Peyer's patch (tissue), 4 donors: Measurements from ENCODE around the gene RCOR3. TPM values are rescaled to one million over a fixed set of nuclear protein-coding genes. Genes with fewer than 3 reads are reported as not detected.

Experiments used
- DNase-seq, 3 donors: peaks; one replicate each; pipeline ENCODE4 v3.0.0-alpha.2; 2017 to 2019
- H3K27ac ChIP-seq, 4 donors: fragments of 200-600 bp; sonication (generic); one replicate each; pipeline ENCODE4 v1.5.1; 2016 to 2019
- H3K27me3 ChIP-seq, 2 donors: fragments of 200-600 bp; sonication (generic); one replicate each; pipeline ENCODE4 v1.5.1; 2019
- H3K36me3 ChIP-seq, 3 donors: fragments of 200-600 bp; sonication (generic); one replicate each; pipeline ENCODE4 v1.5.1; 2016 to 2019
- H3K4me1 ChIP-seq, 4 donors: fragments of 200-600 bp; sonication (generic); one replicate each; pipeline ENCODE4 v1.5.1; 2016 to 2019
- H3K4me3 ChIP-seq, 4 donors: fragments of 200-600 bp; sonication (generic); 1 replicate in 3 of 4; 2 replicates in 1 of 4; pipeline ENCODE4 v1.5.1; 2016 to 2019; ENCODE audit warnings: mild to moderate bottlenecking in 1 of 4
- H3K9me3 ChIP-seq, 4 donors: fragments of 200-600 bp; sonication (generic); one replicate each; pipeline ENCODE4 v1.5.1; 2016 to 2019; ENCODE audit warnings: mild to moderate bottlenecking in 1 of 4
- POLR2A ChIP-seq, 2 donors: fragments of 450-650 bp; IDR thresholded peaks; one replicate each; pipeline ENCODE4 v1.5.1; 2017; ENCODE audit warnings: antibody characterized with exemption in 2 of 2, mild to moderate bottlenecking in 2 of 2, moderate library complexity in 2 of 2
- total RNA-seq, 4 donors: library from RNA; depleted of rRNA; stranded (reverse); fragments of >200 nt; gene quantifications; one replicate each; pipeline ENCODE4 v1.1.0, GENCODE V29; 2016
- TF ChIP-seq, protein P1 (sequence below), 6 experiments: fragments of 450-650 bp in 4 of 6; fragments of 200-600 bp in 2 of 6; sonication (generic) in 1 of 6; IDR thresholded peaks; one replicate each; pipeline ENCODE4 v1.5.1; 2017 to 2019; ENCODE audit warnings: antibody characterized with exemption in 6 of 6, mild to moderate bottlenecking in 3 of 6, moderate library complexity in 1 of 6

RCOR3 gene
- total RNA-seq, 4 donors from 2014 or later = 69.3 to 95.4 (median 74.7) TPM

DNA sequence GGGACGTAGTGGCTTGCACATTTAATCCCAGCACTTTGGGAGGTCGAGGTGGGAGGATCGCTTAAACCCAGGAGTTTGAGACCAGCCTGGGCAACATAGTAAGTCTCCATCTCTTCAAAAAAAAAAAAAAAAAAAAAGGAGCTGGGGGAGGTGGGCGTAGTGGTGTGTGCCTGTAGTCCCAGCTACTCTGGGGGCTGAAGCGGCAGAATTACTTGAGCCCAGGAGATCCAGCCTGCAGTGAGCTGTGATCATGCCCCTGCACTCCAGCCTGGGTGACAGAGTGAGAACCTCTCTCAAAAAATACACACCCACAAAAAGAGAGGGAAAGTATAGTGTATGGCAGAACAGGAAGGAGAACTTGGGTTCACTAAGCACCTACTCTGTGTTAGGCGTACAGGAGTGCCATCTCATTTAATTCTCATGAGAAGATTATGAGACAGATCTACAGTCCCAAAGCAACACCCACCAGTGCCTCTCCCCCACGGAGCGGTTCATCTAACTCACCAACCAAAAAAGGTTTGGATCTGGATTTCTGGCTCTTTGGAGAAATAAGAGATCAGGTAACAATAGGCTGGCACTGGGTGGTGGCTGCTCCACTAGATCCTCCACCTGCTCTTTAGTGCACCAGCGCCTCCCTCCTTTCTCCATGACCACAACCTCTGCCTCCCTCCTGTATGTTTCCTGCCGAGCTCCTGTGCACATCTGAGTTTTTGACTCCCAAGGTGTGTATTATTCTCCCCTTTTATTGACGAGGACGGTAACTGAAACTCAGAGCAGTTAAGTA lies 66.0 kb downstream of the RCOR3 start:
- H3K9me3 ChIP-seq = no peaks in the 10 kb centered on the region
- no peaks in the 10 kb centered on the region for H3K27me3 ChIP-seq
- H3K36me3 ChIP-seq = no peaks in the 10 kb centered on the region
- H3K4me3 ChIP-seq = no peak overlapping the region
- no peak for TF ChIP-seq POLR2A (IDR thresholded peaks at IDR 0.05)
- TF ChIP-seq, protein P1, sequence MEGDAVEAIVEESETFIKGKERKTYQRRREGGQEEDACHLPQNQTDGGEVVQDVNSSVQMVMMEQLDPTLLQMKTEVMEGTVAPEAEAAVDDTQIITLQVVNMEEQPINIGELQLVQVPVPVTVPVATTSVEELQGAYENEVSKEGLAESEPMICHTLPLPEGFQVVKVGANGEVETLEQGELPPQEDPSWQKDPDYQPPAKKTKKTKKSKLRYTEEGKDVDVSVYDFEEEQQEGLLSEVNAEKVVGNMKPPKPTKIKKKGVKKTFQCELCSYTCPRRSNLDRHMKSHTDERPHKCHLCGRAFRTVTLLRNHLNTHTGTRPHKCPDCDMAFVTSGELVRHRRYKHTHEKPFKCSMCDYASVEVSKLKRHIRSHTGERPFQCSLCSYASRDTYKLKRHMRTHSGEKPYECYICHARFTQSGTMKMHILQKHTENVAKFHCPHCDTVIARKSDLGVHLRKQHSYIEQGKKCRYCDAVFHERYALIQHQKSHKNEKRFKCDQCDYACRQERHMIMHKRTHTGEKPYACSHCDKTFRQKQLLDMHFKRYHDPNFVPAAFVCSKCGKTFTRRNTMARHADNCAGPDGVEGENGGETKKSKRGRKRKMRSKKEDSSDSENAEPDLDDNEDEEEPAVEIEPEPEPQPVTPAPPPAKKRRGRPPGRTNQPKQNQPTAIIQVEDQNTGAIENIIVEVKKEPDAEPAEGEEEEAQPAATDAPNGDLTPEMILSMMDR (IDR thresholded peaks at IDR 0.05) = no peak
- peak in 1 of 3 donors; percentile 44 for DNase-seq
- H3K4me1 ChIP-seq = peaks cover 0 to 27% (median 8%) of the 10 kb centered on the region in 4 donors
- peak overlapping the region in 1 of 4 donors; percentile 94 for H3K27ac ChIP-seq

DNA sequence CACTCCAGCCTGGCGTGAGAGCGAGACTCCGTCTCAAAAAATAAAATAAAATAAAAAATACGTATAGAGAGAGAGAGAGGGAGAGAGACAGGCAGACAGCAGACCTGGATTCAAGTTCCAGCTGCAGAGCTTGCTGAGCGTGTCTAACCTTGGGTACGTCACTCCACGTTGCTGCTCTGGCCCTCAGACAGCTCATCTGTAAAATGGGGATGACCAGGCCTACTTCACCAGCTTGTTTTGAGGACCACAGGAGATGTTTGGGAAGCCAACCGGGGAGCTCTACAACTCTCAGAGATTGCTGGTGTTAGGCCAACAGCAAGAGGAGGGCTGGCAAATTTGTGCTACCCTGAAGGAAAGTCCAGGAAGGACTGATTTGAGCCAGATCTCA lies 67.0 kb downstream of the RCOR3 start:
- H3K27me3 ChIP-seq = no peaks in the 10 kb centered on the region
- TF ChIP-seq POLR2A (IDR thresholded peaks at IDR 0.05) = no peak
- TF ChIP-seq, protein P1 (IDR thresholded peaks at IDR 0.05) = no peak
- H3K36me3 ChIP-seq = no peaks in the 10 kb centered on the region
- peaks cover 0 to 36% (median 16%) of the 10 kb centered on the region in 4 donors for H3K4me1 ChIP-seq
- H3K27ac ChIP-seq = peak overlapping the region; percentile 88 to 94 (median 90)
- H3K9me3 ChIP-seq = no peaks in the 10 kb centered on the region
- peak overlapping the region; percentile 78 to 94 (median 87) for H3K4me3 ChIP-seq
- DNase-seq = no peak

DNA sequence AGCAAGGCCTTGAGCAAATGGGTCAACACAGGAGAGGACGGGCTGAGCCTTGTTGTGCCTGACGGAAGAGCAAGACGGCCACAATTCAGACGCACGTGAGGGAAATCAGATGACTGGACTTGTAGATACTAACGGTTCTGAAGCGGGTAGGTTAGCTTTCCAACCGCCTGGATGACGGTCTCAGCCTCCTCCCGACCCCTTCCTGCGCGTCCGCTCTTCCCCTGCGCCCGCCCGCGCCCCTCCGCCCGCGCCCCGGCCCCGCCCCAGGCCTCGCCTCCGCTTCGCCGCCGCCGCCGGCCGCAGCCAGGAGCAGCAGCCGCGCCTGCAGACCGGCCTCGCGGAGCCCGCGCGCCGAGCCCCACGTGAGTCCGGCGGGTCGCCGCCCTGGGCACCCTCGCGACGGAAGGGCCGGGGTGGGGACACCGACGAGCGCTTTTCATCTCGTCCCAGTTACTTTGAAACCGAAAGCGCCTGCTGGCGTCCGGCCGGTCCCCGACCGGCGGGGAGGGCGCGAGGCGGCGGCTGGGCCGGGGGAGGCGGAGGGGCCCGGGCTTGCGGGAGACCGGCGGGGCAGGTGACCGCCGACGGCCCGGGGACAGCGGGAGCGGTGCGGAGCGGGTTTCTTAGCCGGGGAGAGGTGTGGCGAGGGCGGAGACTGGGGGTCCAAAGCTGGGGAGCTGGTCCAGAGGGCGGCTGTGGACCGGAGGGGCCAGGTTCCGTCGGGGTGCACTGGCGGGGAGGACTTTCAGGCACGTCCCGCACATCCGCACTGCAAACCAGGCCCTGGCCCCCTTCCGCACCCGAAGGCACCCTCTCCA lies 67.6 kb downstream of the RCOR3 start, which contains the start of gene TRAF5:
TSS of gene TRAF5 (plus strand) at position 306 of the 818 bp plus-strand sequence. CDS start 26,407 bp downstream, outside the sequence.
- Histone ChIP-seq H3K4me1 (peaks cover 0 to 37% (median 21%) of the 10 kb centered on the region in 4 donors), H3K4me3 (peak within 1 kb of the TSS; percentile 78 to 94 (median 87)), H3K27ac (peak within 1 kb of the TSS; percentile 88 to 94 (median 90)), H3K27me3 (no peaks in the 10 kb centered on the region), H3K9me3 (no peaks in the 10 kb centered on the region), H3K36me3 (no peaks in the 10 kb centered on the region)
- TF ChIP-seq, protein P1 (IDR thresholded peaks at IDR 0.05) = no peak
- no peak for TF ChIP-seq POLR2A (IDR thresholded peaks at IDR 0.05)
- DNase-seq = peak; percentile 59 to 79 (median 73)

DNA sequence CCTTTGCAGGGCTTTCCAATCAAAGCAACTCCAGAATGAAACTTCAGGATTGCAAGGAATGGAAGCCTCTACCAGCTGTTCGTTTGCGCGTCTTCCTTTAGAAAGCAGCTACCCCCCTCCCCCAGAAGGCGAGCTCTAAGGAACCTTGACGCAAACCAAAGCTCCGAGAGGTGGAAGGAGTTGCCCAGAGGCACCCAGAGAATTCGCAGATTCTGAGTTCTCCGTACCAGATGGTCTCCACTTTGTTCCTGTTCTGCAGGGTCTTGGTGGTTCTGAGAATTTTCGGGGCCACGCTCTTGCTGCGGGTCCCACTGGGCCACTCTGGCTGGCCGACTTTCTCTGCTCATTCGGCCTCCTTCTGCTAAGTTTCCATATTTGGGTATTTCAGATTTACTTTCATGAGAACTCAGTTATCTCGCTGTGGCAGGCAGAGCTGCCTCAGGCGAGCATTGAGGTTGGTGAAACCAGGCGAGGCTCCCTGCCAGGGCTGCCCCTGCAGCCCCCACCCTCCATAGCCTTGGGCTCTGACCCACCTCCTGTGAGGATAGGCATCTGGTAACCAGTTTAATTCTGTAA lies 68.3 kb downstream of the RCOR3 start:
- no peaks in the 10 kb centered on the region for H3K36me3 ChIP-seq
- TF ChIP-seq, protein P1 (IDR thresholded peaks at IDR 0.05) = no peak
- no peak for TF ChIP-seq POLR2A (IDR thresholded peaks at IDR 0.05)
- DNase-seq = peak in 2 of 3 donors; percentile 65 to 75
- no peaks in the 10 kb centered on the region for H3K27me3 ChIP-seq
- peaks cover 0 to 44% (median 27%) of the 10 kb centered on the region in 4 donors for H3K4me1 ChIP-seq
- peak overlapping the region; percentile 88 to 94 (median 90) for H3K27ac ChIP-seq
- no peaks in the 10 kb centered on the region for H3K9me3 ChIP-seq
- H3K4me3 ChIP-seq = peak overlapping the region; percentile 78 to 94 (median 87)

DNA sequence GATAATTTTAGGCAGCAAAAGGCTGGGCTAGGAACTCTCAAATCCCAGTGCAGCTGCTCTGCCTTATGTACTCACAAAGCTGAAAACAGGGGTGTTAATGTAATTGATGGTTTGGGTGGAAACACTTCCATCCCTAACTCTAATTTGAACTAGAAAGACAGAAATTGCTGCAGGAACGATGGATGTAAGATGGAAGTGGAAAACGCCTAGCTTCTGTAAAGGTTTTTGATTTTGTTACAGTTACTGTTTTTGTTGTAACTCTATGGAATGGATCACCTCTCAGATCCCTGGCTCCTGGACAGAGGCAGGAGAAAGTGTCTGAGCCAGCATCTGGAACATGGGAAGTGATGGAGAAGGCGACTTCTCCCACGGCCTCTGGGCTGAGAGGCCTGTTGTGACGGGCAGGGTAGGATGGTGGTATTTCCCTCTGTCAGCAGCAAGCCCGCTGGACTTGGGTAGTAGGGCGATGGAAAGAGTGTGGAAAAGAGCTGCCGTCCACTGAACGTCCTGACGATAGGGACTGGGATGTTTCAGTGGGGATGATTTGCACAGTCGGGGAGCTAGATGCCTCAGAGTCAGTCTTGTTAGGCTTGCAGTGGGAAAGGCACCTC lies 69.0 kb downstream of the RCOR3 start:
- no peaks in the 10 kb centered on the region for H3K36me3 ChIP-seq
- DNase-seq = peak in 1 of 3 donors; percentile 49
- TF ChIP-seq POLR2A (IDR thresholded peaks at IDR 0.05) = no peak
- TF ChIP-seq, protein P1 (IDR thresholded peaks at IDR 0.05) = no peak
- peak overlapping the region; percentile 78 to 94 (median 87) for H3K4me3 ChIP-seq
- no peaks in the 10 kb centered on the region for H3K27me3 ChIP-seq
- peaks cover 0 to 46% (median 31%) of the 10 kb centered on the region in 4 donors for H3K4me1 ChIP-seq
- no peaks in the 10 kb centered on the region for H3K9me3 ChIP-seq
- peak overlapping the region; percentile 88 to 94 (median 90) for H3K27ac ChIP-seq
